GM12864 (cell line): ENCODE data around the gene CPB2.

Source experiments
- DNase-seq: peaks from one replicate; pipeline ENCODE4 v3.0.0-alpha.2; 2011; ENCODE audit warnings: low read depth
- H3K4me3 ChIP-seq: 2 replicates; pipeline ENCODE4 v1.5.1; 2011; ENCODE audit warnings: mild to moderate bottlenecking, low read depth, low read length, control low read depth
- TF ChIP-seq, protein P1 (sequence below): IDR thresholded peaks from 2 replicates; pipeline ENCODE4 v1.5.1; 2011; ENCODE audit warnings: low read depth, mild to moderate bottlenecking, moderate library complexity, low read length, control low read depth, inconsistent platforms; ENCODE audit errors: missing control alignments

CPB2 gene, protein sequence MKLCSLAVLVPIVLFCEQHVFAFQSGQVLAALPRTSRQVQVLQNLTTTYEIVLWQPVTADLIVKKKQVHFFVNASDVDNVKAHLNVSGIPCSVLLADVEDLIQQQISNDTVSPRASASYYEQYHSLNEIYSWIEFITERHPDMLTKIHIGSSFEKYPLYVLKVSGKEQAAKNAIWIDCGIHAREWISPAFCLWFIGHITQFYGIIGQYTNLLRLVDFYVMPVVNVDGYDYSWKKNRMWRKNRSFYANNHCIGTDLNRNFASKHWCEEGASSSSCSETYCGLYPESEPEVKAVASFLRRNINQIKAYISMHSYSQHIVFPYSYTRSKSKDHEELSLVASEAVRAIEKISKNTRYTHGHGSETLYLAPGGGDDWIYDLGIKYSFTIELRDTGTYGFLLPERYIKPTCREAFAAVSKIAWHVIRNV

DNA sequence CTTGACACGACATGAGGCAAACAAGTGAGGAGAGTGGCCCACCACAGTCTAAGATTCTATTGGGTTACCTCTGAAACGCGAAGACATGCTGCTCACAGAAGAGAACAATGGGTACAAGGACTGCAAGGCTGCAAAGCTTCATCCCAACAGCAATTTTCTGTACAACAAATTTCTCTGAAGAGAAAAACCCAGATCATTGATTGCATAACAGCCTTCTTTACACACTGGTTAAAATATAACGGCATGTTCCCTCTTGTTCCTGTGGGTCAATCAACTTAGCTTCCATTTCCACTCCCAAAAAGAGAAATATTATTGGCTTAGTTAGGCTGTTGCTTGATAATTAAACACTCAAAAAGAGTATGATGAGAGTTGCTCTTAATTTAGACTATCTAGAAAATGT lies at the start of gene CPB2:
CPB2 (minus strand) TSS at position 166 of the 400 bp plus-strand sequence; CDS start at position 142, 24 bp downstream.
- no peak for DNase-seq

DNA sequence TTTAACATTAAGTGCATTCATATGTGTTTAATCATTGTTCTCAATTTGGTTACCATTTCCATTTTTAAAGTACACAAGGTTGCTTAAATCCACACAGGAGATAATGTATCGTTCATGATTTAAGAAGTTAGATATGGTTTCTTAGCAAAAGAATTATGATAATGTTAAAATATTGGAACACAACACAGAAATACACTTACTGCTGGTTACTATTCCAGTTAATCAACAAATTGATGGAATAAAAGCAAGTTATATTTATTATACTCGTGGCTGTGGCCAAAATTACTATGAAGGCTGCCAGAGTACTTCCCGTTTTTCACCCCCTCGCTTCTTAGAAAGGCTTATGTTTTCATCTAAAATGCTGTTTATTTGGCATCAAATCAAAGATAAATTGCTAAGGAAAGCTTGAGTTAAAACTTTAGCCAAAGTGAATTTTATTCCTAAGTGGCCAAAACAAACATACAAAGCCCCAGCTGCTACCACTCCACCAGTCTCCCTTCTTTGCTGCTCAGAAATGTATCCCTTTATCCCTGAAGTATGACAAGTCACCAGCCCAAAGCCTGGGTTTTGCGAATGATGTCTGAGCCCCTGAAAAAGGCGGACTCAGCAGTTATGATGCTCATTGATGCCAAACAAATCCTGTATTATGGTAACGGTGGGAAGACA lies 49.4 kb upstream of the CPB2 start:
- no peak overlapping the region for H3K4me3 ChIP-seq
- TF ChIP-seq, protein P1, sequence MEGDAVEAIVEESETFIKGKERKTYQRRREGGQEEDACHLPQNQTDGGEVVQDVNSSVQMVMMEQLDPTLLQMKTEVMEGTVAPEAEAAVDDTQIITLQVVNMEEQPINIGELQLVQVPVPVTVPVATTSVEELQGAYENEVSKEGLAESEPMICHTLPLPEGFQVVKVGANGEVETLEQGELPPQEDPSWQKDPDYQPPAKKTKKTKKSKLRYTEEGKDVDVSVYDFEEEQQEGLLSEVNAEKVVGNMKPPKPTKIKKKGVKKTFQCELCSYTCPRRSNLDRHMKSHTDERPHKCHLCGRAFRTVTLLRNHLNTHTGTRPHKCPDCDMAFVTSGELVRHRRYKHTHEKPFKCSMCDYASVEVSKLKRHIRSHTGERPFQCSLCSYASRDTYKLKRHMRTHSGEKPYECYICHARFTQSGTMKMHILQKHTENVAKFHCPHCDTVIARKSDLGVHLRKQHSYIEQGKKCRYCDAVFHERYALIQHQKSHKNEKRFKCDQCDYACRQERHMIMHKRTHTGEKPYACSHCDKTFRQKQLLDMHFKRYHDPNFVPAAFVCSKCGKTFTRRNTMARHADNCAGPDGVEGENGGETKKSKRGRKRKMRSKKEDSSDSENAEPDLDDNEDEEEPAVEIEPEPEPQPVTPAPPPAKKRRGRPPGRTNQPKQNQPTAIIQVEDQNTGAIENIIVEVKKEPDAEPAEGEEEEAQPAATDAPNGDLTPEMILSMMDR: no peak
- no peak for DNase-seq

More for the DNA sequence above, at the start of gene CPB2:
- no peak within 1 kb of the TSS for H3K4me3 ChIP-seq
- TF ChIP-seq, protein P1: no peak

DNA sequence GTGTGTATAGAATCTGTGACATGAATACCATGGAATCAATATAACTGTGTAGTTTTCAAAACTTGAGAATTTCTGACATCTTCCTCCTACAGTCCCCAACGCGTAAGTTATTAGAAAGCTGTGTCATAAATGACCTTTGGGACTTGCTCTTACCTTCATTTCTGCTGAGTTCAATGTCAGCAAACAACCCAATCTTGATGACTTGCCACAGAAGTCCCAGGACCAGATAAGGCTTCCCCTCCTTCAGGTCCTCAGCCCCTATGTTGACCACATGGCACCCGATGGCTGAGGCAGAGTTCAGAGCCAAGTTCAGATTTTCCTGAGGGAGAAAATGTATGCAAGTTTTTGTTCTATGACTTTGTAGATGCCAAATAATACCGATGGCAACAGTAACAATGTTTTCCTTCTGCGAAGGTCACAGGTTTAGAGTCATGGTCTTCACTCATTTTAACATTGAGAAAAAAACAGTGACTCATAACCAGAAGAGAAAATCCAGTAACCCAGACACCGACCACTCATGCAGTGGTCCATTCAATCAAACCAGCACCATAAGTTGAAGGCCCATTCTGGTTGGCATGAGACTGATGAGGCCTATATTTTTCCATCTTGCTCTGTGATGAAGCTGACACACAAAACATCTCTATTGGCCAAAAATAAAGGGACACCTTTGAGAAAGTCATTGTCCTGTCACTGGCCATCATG lies 47.9 kb upstream of the CPB2 start:
- TF ChIP-seq, protein P1: no peak
- no peak for DNase-seq

DNA sequence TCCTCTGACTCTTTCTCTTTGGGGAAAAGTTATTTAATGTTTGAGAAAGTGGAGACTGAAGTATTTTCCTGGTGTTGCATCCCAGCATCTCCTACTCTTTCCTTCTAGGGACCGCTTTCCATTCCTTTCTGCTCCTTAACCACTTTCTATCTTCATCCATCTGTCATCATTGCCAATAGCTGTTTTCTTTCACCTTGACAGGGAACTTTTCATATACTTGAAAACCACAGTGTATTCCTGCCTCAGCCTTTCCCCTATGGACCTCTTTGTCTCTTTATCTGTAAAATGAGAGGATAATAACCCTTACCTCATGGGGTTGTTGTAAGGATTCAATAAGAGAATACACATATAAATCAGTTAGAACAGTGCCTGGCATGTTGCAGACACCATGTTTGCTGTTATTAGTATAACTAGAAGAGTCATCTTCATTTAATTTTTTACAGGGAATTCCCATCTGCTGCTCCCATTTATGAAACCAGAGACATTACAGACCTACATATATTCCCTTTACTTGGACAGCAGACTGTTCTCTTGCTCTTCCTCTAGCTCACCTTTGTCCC lies 45.4 kb upstream of the CPB2 start:
- DNase-seq: no peak
- no peak overlapping the region for H3K4me3 ChIP-seq
- TF ChIP-seq, protein P1: no peak

More for the DNA sequence above, 47.9 kb upstream of the CPB2 start:
- H3K4me3 ChIP-seq: no peak overlapping the region

DNA sequence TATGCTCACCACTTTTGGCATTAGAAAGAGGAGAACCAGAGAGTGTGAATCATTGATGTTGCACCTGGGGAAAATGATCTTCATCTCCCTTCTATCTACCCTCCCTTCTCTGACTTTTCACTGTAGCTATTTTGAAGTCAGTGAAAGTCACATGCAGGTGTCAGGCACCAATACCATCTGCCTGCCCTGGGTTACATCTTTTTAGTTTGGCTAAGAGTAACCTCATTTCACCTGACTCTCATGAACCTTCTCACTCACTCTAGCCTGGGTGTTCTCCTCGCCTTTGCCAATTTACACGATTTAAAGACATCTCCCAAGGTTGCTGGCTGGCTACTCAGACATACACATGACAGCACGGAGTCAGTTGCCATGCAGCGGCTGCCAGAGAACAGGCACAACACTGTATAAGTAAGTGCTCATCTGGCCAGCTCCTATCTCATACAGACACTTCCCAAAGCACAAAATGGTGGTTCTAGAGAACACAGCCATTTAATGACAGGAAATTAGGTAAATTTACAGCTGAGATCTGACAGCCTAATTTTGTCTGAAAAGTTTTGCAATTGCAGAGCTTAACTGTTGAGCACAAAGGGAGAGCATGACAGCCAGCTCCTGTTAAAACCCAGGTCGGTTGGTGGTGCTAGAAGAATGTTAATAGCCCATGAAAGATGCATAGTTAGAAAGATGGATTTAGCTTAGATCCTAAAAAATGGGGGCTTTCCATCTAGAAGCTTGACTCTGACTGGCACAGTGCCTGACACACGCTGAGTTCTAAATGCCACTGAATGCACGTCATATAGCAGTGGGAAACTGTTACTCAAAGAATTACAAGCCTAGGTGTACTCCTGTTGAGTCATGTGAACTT lies 44.7 kb upstream of the CPB2 start:
- no peak overlapping the region for H3K4me3 ChIP-seq
- no peak for DNase-seq
- TF ChIP-seq, protein P1: no peak

DNA sequence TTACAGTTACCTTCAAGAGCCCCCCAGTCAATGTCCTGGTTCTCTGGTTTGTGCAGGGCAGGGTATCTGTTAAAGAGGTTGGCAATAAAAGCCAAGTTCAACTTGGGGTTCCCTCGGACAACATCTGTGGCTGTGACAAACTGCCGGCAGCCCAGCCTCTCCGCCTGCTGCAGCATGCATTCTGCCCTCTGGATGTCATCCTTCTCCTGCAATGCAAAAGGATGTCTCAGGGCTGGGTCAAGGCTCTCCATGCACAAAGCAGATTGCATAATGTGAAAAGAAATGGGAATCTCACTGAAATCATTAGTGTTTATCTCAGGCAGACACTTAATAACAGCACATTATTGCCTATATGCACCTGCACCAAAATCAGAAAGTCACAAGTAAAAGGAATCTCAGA lies 42.1 kb upstream of the CPB2 start:
- no peak overlapping the region for H3K4me3 ChIP-seq
- TF ChIP-seq, protein P1: peak; percentile 6
- DNase-seq: no peak
